ENCODE results near the gene TARM1. TPM values are rescaled to one million over a fixed set of nuclear protein-coding genes. Genes with fewer than 3 reads are reported as not detected.

TARM1 gene
- total RNA-seq, 1 donor from 2014 or later, result not detected

GRCh38 chr19:54035215-54036178 lies 45.7 kb downstream of the TARM1 start:
- intact Hi-C loops (cut with micrococcal nuclease), result no loop called here

GRCh38 chr19:54030895-54031586 lies 50.1 kb downstream of the TARM1 start:
- intact Hi-C loops (cut with micrococcal nuclease), result no loop called here

GRCh38 chr19:54029930-54030490 lies 51.2 kb downstream of the TARM1 start:
- intact Hi-C loops (cut with micrococcal nuclease), result no loop called here

- intact Hi-C loops (cut with micrococcal nuclease), result no loop called here
Measured at GRCh38 chr19:54029301-54029700, 51.9 kb downstream of the TARM1 start.

GRCh38 chr19:54026656-54027055 lies 54.5 kb downstream of the TARM1 start:
- intact Hi-C loops (cut with micrococcal nuclease), result no loop called here

- intact Hi-C loops (cut with micrococcal nuclease), result loop anchor here (1.0 kb wide), 2 partner anchors 182 to 231 kb away; no protein-coding TSS in a partner anchor
Measured at GRCh38 chr19:54024660-54025059, 56.5 kb downstream of the TARM1 start.

GRCh38 chr19:54023191-54023590 lies 58.0 kb downstream of the TARM1 start:
- intact Hi-C loops (cut with micrococcal nuclease), result loop anchor here (2.0 kb wide), 1 partner anchor 116 kb away; no protein-coding TSS in a partner anchor

GRCh38 chr19:54021932-54022331 lies 59.2 kb downstream of the TARM1 start:
- intact Hi-C loops (cut with micrococcal nuclease), result loop anchor here (2.0 kb wide), 1 partner anchor 115 kb away; no protein-coding TSS in a partner anchor

- intact Hi-C loops (cut with micrococcal nuclease), result no loop called here
Measured at GRCh38 chr19:54021363-54021762, 59.8 kb downstream of the TARM1 start.

Other genes with a start within 250 kb of the TARM1 start
- gene MYADM, start 213.5 kb downstream of the TARM1 start, total RNA-seq, result 122 and 124 TPM in 2 replicates
- gene PRKCG, start 199.2 kb downstream of the TARM1 start, total RNA-seq, result 0.50 TPM in 1 of 2 replicates, not detected in the other
- gene CACNG7, start 172.1 kb downstream of the TARM1 start, total RNA-seq, result not detected in 2 replicates
- gene CACNG8, start 118.4 kb downstream of the TARM1 start, total RNA-seq, result not detected in 2 replicates
- gene CACNG6, start 89.7 kb downstream of the TARM1 start, total RNA-seq, result not detected in 2 replicates
- not detected in 2 replicates for gene VSTM1, start 17.5 kb downstream of the TARM1 start, total RNA-seq
- 0.14 TPM in 1 of 2 replicates, not detected in the other for gene OSCAR, start 19.4 kb upstream of the TARM1 start, total RNA-seq
- 109 and 114 TPM in 2 replicates for gene NDUFA3, start 21.5 kb upstream of the TARM1 start, total RNA-seq
- 32.0 and 38.2 TPM in 2 replicates for gene TFPT, start 34.3 kb upstream of the TARM1 start, total RNA-seq
- gene PRPF31, start 34.4 kb upstream of the TARM1 start, total RNA-seq, result 71.3 and 75.9 TPM in 2 replicates
- gene CNOT3, start 56.4 kb upstream of the TARM1 start, total RNA-seq, result 61.0 and 61.1 TPM in 2 replicates
- gene LENG1, start 78.4 kb upstream of the TARM1 start, total RNA-seq, result 6.4 and 7.0 TPM in 2 replicates
- gene TMC4, start 91.8 kb upstream of the TARM1 start, total RNA-seq, result 3.5 and 3.9 TPM in 2 replicates
- 107 and 115 TPM in 2 replicates for gene MBOAT7, start 108.2 kb upstream of the TARM1 start, total RNA-seq
- 7.3 and 8.9 TPM in 2 replicates for gene TSEN34, start 109.9 kb upstream of the TARM1 start, total RNA-seq
- gene RPS9, start 119.5 kb upstream of the TARM1 start, total RNA-seq, result 1,209 and 1,241 TPM in 2 replicates
- gene LILRB3, start 141.6 kb upstream of the TARM1 start, total RNA-seq, result 0.14 and 0.61 TPM in 2 replicates
- gene LILRA6, start 161.4 kb upstream of the TARM1 start, total RNA-seq, result 0.20 TPM in 1 of 2 replicates, not detected in the other
- not detected in 2 replicates for gene LILRB5, start 175.9 kb upstream of the TARM1 start, total RNA-seq
- gene LILRB2, start 199.7 kb upstream of the TARM1 start, total RNA-seq, result not detected in 2 replicates
- not detected in 2 replicates for gene LILRA5, start 231.8 kb upstream of the TARM1 start, total RNA-seq